ENCODE data around the gene PPP2R2C. TPM values are rescaled to one million over a fixed set of nuclear protein-coding genes. Genes with fewer than 3 reads are reported as not detected.

The PPP2R2C gene
- total RNA-seq, 1 experiment from 2014 or later = 32.9 TPM

DNA sequence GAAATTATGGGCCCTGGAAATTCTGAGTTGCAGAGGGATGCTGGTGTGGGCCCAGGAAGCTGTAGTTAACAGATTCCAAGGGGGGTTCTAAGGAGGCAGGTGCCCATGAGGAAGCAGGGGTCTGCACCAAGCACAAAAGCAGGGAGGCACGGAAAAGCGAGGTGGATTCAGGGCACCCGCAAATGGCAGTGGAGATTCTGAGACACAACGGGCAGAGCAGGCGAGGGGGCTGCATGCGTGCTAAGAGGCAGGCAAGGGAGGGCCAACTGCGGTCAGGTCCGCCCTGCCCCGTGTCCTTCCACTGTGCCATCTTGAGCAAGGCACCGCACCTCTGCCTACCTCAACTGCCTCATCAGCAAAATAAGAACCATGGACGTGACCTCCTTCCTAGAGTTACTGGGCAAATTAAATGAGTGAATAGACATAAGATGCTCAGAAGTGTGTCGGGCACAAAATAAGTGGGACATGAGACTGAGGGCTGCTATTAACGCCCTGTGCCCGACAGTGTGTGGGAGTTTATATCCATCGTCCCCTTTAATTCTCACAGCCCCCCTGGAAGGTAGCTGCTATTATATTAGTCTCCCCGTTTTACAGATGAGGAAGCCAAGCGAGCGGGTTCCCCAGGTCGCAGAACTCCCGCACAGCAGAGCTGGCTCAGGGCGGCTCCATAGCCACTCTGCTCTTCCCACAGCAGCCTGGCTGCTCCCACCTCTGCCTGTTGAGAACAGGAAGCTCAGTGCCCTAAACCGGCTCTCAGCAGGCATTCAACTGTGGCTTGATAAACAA is 67.6 kb downstream of the PPP2R2C start:
- Histone ChIP-seq H3K4me1 (ENCODE audit: control insufficient read depth in 1 of 2, insufficient read depth in 2 of 2, low read length in 2 of 2) (no peaks in the 10 kb centered on the region), H3K27me3 (ENCODE audit: insufficient read depth, low read length) (no peaks in the 10 kb centered on the region), H3K79me2 (ENCODE audit: insufficient read depth, low read length) (no peaks in the 10 kb centered on the region), H3K9me2 (ENCODE audit: insufficient read depth) (no peaks in the 10 kb centered on the region), H3K4me2 (ENCODE audit: low read length) (no peak overlapping the region), H3K36me3 (ENCODE audit: control insufficient read depth in 1 of 2, insufficient read depth in 2 of 2, low read length in 2 of 2) (no peaks in the 10 kb centered on the region), H3K4me3 (replicated peaks in 1 of 2; ENCODE audit: low read depth in 1 of 2, low read length in 2 of 2) (no peak overlapping the region), H3K9ac (ENCODE audit: low read length) (no peak overlapping the region), H4K20me1 (ENCODE audit: insufficient read depth) (no peaks in the 10 kb centered on the region), H3K9me3 (ENCODE audit: control insufficient read depth in 1 of 2, insufficient read depth in 1 of 2, low read depth in 1 of 2, low read length in 2 of 2) (no peaks in the 10 kb centered on the region), H3K27ac (ENCODE audit: low read depth, low read length) (no peak overlapping the region), H2AFZ (ENCODE audit: low read depth, low read length, poor library complexity, severe bottlenecking) (no peak overlapping the region)
- BruUV-seq (replicated peaks) = no TSS peak
- CTCF ChIA-PET = no interaction called here
- TF ChIP-seq CBX3 (IDR thresholded peaks at IDR 0.05; ENCODE audit: low read depth) (no peak), SIN3A (IDR thresholded peaks at IDR 0.05; ENCODE audit: low read depth) (no peak), SRF (IDR thresholded peaks at IDR 0.05; ENCODE audit: low read depth) (no peak), TCF7L2 (IDR thresholded peaks at IDR 0.05; ENCODE audit: borderline replicate concordance, extremely low read depth, insufficient read depth, insufficient read length) (no peak), FOSL1 (IDR thresholded peaks at IDR 0.05; ENCODE audit: low read depth) (no peak), ATF3 (IDR thresholded peaks at IDR 0.05) (no peak), EZH2phosphoT487 (IDR thresholded peaks at IDR 0.05; ENCODE audit: borderline replicate concordance) (no peak), ZNF274 (IDR thresholded peaks at IDR 0.05; ENCODE audit: low read depth, low read length) (no peak), YY1 (IDR thresholded peaks at IDR 0.05; ENCODE audit: extremely low read depth, insufficient replicate concordance, low read depth, low read length) (no peak), EZH2 (IDR thresholded peaks at IDR 0.05) (no peak), REST (IDR thresholded peaks at IDR 0.05; ENCODE audit: low read depth) (no peak)
- TF ChIP-seq, protein P1, sequence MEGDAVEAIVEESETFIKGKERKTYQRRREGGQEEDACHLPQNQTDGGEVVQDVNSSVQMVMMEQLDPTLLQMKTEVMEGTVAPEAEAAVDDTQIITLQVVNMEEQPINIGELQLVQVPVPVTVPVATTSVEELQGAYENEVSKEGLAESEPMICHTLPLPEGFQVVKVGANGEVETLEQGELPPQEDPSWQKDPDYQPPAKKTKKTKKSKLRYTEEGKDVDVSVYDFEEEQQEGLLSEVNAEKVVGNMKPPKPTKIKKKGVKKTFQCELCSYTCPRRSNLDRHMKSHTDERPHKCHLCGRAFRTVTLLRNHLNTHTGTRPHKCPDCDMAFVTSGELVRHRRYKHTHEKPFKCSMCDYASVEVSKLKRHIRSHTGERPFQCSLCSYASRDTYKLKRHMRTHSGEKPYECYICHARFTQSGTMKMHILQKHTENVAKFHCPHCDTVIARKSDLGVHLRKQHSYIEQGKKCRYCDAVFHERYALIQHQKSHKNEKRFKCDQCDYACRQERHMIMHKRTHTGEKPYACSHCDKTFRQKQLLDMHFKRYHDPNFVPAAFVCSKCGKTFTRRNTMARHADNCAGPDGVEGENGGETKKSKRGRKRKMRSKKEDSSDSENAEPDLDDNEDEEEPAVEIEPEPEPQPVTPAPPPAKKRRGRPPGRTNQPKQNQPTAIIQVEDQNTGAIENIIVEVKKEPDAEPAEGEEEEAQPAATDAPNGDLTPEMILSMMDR (IDR thresholded peaks at IDR 0.05 in 2 of 3, conservative IDR thresholded peaks at IDR 0.05 in 1 of 3; ENCODE audit: borderline replicate concordance in 1 of 3, insufficient read depth in 1 of 3, low read depth in 2 of 3, low read length in 2 of 3) = no peak
- ATAC-seq (no peak), DNase-seq (ENCODE audit: low read depth, low spot score) (no peak)
- intact Hi-C loops (cut with micrococcal nuclease) = loop anchor here (10.0 kb wide), 1 partner anchor 140 kb away; no protein-coding TSS in a partner anchor
- RAD21 ChIA-PET (ENCODE audit: low non-redundant PET in 1 of 2, low total read pairs in 2 of 2, uncharacterized antibody in 2 of 2, unreplicated experiment in 2 of 2) = no interaction called here
- POLR2A ChIA-PET = no interaction called here

Data from HCT116 (cell line).